HG03060 (cell line): ENCODE results near the gene PRKAG2.

Experiments
- ATAC-seq: cut with Tn5 transposase; IDR thresholded peaks from one replicate; pipeline ENCODE4 v1.9.1; 2021; ENCODE audit warnings: low read depth, moderate number of reproducible peaks; ENCODE audit not compliant: unreplicated experiment

The PRKAG2 gene

DNA sequence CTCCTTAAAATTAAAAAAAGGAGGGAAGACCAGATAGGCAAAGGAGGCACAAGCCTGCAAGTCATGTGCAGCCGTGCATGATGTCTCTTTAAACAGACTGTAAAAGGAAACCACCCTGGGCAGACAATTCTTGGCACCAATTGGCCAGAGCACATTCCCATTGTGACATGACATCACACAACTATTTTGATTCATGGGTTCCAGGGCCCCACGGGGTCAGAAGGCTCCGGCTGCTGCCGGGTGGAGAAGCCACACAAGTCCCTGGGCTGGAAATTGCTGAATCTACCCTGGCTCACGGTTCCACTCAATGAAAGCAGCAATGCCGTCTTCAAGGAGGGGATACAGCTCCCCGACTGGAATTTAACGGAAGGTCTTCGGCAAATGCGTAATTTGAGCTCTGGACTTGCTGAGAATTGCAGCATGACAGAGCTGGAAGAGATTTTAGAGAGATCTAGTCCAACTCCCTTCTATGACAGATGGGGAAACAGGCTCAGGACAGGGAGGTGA lies 140.5 kb downstream of the PRKAG2 start:
- ATAC-seq = no peak

DNA sequence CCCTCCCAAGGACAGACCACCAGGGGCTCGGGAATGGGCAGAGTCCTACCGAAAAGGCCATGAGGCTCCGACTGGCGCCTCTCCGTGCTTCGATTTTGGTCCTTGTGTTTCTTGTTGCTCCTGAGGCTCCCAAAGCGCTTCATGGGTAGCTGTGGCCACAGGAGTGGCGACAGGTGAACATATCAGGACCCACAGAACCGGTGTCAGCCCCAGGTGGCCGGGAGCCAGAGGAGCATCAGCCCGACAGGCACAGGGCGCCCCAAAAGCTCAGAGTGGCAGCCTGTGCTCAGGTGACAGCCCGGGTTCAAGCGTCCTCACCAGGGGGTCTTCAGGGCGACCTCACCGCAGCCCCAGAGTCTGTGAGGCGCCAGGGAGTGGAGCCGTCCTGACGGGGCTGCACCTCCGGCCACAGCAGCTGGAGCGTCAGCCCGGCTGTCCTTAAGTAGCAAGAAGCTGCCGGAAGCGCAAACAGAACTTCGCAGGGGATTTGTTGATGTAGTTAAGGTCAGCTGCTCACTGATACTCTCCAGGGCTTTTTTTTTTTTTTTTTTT lies 141.0 kb downstream of the PRKAG2 start:
- ATAC-seq = no peak

DNA sequence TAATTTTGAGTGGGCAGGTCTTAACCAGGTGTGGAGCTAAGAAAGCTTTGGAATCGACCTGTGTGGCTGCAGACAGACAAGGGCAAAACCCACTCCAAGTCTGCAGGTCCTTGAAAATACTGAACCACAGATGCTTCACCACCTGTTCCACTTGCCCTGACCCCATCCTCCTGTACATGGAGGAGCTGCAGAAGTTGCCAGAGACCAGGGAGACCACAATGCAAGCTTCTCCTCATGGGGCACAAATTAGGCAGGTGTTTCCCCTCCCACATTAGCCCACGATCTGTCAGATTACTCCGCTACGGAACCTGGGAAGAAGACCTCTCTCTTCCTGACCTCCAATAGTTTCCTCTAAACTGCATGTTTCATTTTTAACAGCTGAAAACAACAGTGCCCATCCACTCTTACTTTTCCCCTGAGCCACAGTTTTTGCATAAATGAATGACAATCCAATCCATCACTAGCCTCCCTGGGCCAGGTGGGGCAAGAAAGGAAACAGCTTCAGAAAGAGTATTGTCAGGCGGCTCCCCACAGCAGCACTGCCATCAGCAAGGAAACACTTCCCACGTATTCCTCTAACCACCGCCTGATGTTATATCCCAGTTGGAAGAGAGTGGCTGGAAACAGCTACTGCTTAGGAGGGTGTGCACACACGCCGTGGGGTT lies 141.6 kb downstream of the PRKAG2 start:
- no peak for ATAC-seq

DNA sequence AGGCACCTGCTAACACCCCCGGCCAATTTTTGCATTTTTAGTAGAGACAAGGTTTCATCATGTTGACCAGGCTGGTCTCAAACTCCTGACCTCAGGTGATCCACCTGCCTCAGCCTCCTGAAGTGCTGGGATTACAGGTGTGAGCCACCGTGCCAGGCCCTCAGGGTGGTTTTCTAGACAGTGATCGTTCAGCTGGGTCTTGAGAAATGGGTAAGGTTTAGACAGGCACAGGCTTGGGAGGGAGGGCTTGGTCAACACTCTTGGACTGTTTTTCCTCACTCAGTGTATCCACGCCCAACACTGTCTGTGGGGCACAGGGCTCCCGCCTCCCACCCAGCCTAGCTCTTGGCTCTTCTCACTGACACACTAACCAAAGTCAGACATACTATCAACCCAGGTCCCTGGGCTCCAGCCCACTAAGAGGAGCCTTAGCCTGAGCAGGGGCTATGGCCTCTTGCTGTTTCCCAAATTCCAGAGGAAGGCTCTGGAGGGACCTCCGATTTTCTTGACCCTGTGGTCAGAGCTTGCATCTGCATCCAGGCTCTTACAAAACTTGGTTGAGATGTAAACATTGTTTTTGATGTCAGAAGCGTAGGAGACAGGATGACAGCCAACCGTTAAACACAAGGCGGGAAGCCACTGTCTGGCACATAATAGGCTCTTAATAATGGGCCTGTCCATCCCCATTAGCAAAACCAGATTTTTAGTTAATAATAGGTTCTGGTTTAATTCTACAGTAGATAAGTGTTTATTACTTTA lies 143.9 kb downstream of the PRKAG2 start:
- ATAC-seq = no peak

DNA sequence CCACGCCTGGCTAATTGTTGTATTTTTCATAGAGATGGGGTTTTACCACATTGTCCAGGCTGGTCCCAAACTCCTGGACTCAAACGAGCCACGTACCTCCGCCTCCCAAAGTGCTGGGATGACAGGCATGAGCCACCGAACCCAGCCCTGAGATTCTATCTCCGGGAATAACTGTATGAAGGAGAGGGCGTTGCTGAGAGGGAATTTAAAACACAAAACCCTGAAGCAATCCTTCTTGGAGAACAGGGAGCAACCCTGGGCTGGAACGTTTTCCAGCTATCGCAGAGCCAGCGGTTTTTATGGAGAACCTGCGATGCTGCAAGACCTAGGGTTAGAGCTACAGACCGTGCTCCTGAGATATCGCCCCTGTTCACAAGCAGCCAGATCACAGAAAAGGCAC lies 144.6 kb downstream of the PRKAG2 start:
- ATAC-seq = no peak

DNA sequence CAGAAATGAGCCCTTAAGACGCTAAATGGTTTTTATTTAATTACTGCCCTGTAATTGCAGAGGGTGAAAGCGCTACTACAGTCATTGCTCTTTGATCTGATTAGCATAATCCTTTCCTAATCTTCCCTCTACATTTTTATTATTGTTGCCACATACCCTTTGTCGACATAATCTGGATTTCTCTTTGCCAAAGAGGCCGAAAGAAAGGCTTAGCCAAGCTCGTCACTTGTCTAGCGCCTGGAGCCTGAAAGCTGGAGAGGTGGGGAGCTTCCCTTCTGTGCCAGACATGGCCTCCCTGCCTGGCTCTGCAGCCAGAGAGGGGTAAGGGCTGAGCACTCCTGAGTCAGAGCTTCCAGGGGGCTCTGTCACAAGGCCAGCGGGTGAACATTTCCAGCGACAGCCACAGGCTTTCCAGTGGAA lies 145.9 kb downstream of the PRKAG2 start:
- ATAC-seq = no peak

DNA sequence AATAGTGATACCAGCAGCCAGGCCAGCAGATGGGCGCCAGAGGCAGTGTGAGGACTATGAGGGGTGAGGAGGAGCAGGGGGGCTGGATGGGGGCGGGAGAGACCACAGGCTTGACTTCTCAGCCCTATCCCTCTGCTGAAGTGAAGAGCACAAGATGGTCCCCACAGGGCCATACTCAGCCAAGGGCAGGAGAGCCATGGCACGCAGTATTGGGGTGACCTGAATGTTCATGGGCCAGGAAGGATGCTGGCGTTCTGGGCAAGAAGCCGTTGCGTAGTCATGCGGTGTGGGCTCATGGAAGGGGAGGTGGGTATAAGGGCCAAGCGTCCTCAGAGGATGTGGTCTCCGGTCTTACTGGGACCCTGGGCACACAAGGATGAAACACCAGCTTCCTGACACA lies 146.3 kb downstream of the PRKAG2 start:
- no peak for ATAC-seq

DNA sequence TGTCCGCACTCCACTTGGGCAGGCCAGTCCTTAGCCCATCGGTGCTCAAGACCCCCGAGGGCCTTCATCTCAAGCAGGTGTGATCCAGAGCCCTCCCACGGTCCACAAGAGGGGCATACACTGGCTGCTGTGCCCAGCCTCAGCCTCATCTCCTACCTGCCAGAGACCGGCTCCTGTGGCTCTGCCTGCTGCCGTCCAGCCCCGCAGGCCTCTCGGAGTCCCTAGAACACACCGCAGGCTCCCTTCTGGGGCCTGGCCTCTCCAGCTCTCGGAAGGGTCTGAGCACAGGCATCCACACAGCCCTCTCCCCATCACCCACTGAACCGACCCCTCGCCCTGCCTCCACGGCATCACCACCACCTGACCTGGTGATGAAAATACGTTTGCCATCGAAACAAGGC lies 147.4 kb downstream of the PRKAG2 start:
- no peak for ATAC-seq

DNA sequence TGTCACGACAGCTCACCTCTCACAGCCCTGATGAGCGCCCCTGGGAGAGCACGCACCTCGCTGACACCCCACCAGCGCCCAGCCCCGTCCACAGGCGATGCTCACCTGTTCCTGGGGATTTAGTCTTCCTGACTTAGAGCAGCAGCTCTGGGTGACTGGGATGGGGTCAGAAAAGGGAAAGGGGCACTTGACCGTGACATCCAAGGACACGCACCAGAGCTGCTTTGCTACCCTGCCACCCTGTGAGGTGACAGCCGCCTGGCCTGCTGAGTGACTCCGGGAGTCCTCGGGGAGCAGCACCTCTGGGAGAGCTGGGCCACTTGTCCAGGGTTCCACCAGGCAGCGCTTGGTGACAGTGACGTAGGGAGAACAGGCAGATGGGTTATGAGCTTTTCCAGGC lies 148.2 kb downstream of the PRKAG2 start:
- ATAC-seq = no peak

DNA sequence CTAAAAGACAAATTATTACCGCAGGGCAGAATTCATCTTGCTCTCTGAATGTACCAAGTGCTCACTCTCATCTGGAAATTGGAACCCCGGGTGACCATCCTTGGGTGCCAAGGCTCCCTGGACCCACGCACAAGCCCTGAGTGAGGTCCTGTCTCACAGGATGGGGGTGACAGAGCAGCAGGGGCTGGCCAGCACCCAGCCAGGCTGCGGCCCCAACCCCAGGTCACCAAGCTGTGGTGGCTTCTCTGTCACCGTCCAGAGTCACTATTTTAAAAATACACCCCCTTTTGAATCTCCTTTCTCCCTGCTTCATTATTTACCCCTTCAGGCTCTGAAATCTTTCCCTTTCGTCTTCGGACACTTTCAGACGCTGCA lies 148.6 kb downstream of the PRKAG2 start:
- ATAC-seq = no peak

DNA sequence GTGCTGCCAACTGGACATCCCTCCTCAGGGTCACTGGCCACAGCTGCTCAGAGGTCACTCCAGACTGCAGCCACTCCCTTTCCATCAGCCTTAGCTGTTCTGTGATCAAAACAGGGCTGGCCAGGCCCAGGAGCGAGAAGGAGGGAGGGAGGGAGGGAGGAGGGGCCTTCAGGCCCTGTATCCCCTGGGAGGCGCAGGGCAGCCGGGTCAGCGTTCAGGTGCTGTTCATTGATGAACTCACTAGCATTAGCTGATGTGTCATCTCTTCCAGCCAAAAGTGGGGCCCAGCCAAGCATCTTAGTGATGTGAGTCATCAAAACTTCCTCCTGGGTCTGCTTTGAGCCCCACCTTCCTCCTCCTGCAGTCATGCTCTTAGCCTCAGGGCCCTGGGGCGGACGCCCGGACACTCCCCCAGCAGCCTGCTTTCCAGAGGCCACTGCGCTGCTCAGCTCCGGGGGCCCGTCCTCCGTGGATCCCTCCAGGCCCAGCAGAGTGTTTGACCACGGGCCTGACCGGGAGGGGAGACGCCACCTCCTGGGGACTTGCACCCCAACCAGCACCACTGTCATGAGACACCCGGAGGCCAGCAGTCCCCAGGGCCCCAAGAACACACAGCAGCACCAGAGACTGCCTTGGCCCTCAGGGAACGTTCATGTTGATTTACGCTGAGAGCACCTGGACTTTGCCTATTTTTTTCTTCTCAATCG lies 149.2 kb downstream of the PRKAG2 start:
- ATAC-seq = peak; percentile 79

DNA sequence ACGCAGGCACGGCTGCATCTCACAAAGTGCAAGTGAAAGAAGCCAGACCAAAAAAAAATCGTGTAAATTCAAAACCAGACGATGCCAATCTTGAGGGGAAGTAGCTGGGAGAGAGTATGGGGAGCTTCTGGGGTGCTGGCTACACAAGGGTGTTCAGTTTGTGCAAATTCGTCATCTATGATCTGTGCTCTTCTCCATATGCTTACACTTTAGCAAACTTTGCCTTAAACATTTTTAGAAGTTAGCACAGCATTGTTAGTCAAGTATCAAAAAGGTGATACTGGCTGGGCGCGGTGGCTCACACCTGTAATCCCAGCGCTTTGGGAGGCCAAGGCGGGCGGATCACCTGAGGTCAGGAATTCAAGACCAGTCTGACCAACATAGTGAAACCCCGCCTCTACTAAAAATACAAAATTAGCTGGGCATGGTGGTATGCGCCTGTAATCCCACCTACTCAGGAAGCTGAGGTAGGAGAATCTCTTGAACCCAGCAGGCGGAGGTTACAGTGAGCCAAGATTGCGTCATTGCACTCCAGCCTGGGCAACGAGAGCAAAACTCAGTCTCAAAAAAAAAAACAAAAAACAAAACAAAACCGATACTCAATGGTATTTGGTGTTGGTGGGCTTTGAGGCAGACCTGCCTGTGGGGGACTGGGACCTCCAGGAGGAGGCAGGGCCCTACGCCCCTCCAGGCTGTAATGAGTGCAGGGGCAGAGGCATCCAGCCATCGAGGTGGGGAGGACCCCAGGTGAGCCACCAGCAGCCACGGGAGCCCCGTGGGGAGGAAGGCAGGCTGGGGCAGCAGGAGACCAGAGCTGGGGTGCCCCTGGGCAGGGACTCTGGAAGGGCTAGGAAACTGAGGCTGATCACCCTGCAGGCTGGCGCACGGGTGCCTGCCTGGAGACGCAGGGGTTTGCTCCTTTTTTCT lies 150.0 kb downstream of the PRKAG2 start:
- no peak for ATAC-seq

DNA sequence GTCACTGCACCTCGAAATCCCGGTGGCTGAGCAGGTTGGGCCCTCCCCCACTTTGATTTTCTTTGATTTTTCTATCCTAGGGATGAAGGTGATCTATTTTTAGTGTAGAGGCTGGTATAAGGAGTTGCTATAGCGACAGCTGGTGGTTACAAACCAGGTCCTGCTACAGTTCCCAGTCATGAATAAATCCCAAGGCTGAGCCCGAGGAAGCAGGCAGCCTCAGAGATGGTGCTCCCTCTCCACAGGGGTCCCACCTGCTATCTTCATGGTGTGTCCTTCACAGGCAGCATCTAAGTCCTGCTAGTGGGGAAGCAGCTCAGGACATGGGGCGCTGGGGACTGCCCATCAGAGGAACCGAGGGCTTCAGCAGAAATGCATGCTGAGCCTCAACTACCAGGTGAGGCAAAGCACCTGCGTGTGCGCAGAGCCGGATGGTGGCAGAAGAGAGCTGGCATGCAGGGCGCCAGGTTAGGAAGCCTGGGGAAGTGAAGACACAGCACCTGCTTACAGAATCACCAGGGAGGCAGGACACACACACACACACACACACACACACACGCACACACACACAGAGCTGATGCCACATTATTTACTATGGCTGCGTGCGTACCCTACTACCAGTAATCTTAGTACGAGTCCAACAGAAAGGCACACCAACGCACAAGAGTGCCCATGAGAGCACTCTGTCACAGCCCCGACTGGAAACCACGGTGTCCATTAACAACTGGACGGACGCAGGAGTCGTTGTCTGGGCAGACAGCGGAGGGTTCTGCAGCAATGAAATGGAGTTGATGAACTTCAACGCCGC lies 150.9 kb downstream of the PRKAG2 start:
- no peak for ATAC-seq

DNA sequence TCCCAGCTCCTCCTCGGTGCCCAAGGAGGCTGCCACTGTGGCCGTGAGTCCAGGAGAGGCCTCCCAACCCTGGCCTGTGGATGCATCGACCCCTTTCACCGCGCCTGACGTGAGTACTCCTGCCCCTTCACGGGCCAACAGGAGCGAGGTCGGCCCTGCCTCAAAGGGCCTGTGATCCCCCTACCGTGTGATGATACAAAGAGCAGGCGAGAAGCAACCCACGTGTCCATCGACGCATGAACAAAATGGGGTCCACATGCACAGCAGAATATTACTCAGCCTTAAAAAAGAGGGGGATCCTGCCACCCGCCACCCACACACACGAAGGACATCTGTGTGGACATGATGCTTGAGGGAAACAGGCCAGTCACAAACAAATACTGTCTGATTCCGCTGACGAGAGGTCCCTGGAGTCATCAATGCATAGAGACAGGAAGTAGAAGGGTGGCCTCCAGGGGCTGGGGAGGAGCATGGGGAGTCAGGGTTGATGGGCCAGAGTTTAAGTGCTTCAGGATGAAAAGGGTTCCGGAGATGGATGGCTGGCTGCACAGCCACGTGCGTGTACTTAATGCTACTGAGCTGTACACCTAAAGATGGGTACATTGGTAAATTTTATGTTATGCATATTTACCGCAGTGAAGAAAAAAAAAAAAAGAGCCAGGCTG lies 151.9 kb downstream of the PRKAG2 start:
- no peak for ATAC-seq

DNA sequence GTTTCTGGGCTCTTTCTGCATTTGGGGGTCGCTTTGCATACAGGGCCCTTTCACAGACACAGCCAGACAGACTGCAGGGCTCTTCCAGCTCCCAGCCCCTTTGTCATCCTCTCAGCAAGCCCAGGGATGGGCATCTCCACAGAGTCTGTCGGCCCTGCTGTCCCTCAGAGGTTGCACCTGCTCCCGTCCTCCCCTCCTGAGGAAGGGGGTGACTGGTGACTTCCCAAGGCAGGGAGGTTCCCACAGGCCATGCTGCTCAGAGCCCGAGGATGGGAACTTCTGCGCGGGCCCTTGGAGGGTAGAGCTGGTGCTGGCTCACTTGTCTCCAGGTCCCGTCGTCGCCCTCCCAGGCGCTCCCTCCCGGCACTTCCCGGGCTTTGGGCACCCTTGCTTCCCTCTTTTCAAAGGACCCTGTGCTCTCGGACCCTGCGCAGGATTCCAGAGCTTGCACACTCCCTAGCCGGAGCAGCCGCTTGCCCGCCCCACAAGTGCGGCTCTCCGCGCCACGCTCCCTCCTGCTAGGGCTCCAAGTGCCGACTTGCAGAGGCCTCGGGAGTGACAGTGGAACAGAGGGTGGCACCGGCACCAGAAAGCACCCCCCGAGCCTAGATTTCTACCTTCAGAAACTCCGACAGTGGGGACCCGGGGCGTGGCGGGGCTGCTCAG lies 152.5 kb downstream of the PRKAG2 start:
- no peak for ATAC-seq

DNA sequence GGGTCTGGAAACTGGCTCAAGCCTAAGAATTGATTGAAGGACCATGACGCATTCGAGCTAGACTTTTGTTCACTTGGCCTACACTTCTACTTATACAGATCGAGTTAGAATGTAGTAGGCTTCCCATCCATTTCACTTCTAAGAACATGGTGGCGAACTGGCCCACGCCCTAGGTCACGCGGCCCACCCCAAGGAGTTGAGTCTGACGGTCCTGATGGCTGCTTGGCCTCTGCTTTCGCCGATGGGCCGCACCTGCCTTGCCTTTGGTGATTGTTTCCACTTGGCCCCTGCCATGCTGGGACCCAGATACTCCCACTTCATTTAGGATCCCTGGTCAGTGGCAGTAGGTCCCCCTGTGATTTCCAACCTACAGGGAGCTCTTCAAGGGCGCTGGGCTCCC lies 153.6 kb downstream of the PRKAG2 start:
- ATAC-seq = no peak

DNA sequence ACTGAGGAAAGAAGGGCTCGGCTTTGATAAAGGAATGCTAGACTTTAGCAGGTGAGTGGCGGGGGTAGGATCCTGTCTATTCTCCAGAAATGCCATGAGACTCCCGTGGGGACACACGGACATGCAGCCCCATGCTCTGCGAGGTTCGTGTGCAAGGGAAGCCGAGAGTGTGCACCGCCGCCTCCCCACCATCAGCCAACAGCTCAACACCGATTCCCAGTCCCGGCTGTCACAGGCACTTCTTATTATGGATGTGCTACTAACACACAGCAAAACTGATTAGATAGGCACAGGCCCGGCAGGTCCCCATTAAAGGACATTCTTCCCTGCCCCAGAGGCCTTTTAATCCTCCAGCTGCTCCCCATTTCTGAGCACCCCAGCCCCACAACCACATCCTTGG lies 154.4 kb downstream of the PRKAG2 start:
- ATAC-seq = no peak

DNA sequence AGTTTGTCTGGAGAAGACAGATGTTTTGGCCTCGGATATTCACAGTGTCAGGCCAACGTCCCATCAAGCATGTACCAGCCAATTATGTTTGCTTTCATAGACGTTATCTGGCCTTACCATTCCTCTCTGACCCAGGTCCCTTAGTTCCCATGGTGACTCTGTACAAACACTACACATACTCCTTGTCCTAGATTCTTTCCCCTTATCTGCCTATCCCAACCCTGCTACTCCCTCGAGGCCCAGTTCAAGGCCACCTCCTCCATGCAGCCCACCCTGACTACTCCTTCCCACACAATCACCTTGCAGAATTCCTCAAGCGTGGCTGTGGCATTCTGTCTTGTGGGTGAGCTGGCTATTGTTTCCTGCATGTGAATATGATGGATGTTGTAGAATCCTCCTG lies 155.2 kb downstream of the PRKAG2 start:
- ATAC-seq = no peak
